ENCODE results near the gene GRB2. TPM values are rescaled to one million over a fixed set of nuclear protein-coding genes. Genes with fewer than 3 reads are reported as not detected.

Gene GRB2
- total RNA-seq, 6 donors from 2014 or later = 103 to 168 (median 151) TPM

GRCh38 chr17:75269844-75270217 is 135.6 kb downstream of the GRB2 start:
- DNase-seq (no peak), ATAC-seq (ENCODE audit: low FRiP score in 2 of 2) (no peak)
- H3K36me3 ChIP-seq = peaks cover 7 to 27% (median 24%) of the 10 kb centered on the region in 4 donors
- H3K27ac ChIP-seq = peak overlapping the region; percentile 95 to 99 (median 96)
- H3K4me1 ChIP-seq = peaks cover 13 to 47% (median 26%) of the 10 kb centered on the region in 4 donors
- TF ChIP-seq POLR2A (IDR thresholded peaks at IDR 0.05) (no peak), POLR2AphosphoS5 (IDR thresholded peaks at IDR 0.05) (no peak), EP300 (IDR thresholded peaks at IDR 0.05) (no peak)
- TF ChIP-seq, protein P1, sequence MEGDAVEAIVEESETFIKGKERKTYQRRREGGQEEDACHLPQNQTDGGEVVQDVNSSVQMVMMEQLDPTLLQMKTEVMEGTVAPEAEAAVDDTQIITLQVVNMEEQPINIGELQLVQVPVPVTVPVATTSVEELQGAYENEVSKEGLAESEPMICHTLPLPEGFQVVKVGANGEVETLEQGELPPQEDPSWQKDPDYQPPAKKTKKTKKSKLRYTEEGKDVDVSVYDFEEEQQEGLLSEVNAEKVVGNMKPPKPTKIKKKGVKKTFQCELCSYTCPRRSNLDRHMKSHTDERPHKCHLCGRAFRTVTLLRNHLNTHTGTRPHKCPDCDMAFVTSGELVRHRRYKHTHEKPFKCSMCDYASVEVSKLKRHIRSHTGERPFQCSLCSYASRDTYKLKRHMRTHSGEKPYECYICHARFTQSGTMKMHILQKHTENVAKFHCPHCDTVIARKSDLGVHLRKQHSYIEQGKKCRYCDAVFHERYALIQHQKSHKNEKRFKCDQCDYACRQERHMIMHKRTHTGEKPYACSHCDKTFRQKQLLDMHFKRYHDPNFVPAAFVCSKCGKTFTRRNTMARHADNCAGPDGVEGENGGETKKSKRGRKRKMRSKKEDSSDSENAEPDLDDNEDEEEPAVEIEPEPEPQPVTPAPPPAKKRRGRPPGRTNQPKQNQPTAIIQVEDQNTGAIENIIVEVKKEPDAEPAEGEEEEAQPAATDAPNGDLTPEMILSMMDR (IDR thresholded peaks at IDR 0.05) = no peak
- H3K4me3 ChIP-seq = peak overlapping the region; percentile 84 to 98 (median 92)
- H3K9me3 ChIP-seq = no peaks in the 10 kb centered on the region
- WGBS, 2 donors = 21 to 29% methylated on average over 5 to 6 of the region's 6 CpGs
- no peaks in the 10 kb centered on the region for H3K27me3 ChIP-seq

Small RNA genes within 50 kb of the gene (small RNA-seq; reads per million reads assigned to genes)
- gene MIR3678 (0.20 to 0.55 (median 0.27) reads per million in 4 donors), gene RF00019 (0 reads per million in 4 donors), gene RNU6-938P (0 reads per million in 4 donors)

Other genes starting within 250 kb of the GRB2 start
- gene SUMO2, start 222.7 kb downstream of the GRB2 start, total RNA-seq = 100 to 1,000 TPM in 2 of 6 donors, 10 to 100 TPM in 4; 19.9 to 343 (median 64.9) TPM
- 10 to 100 TPM; 21.7 to 69.1 (median 43.5) TPM for gene NUP85, start 200.0 kb downstream of the GRB2 start, total RNA-seq
- gene GGA3, start 144.1 kb downstream of the GRB2 start, total RNA-seq = 100 to 1,000 TPM in 2 of 6 donors, 10 to 100 TPM in 4; 32.3 to 139 (median 55.4) TPM
- gene MRPS7, start 143.8 kb downstream of the GRB2 start, total RNA-seq = 10 to 100 TPM; 23.7 to 56.7 (median 36.9) TPM
- 10 to 100 TPM; 19.9 to 42.8 (median 36.2) TPM for gene MIF4GD, start 134.4 kb downstream of the GRB2 start, total RNA-seq
- 10 to 100 TPM; 21.9 to 37.0 (median 23.9) TPM for gene SLC25A19, start 116.2 kb downstream of the GRB2 start, total RNA-seq
- 100 to 1,000 TPM in 2 of 6 donors, 10 to 100 TPM in 4; 62.3 to 320 (median 90.5) TPM for gene TMEM94, start 51.0 kb upstream of the GRB2 start, total RNA-seq
- gene CASKIN2, start 109.9 kb upstream of the GRB2 start, total RNA-seq = 100 to 1,000 TPM in 1 of 6 donors, 10 to 100 TPM in 5; 24.1 to 113 (median 48.5) TPM
- 100 to 1,000 TPM in 2 of 6 donors, 10 to 100 TPM in 4; 19.5 to 125 (median 31.3) TPM for gene TSEN54, start 110.8 kb upstream of the GRB2 start, total RNA-seq
- 100 to 1,000 TPM; 113 to 256 (median 175) TPM for gene LLGL2, start 120.0 kb upstream of the GRB2 start, total RNA-seq
- 100 to 1,000 TPM in 4 of 6 donors, 10 to 100 TPM in 2; 89.8 to 592 (median 183) TPM for gene MYO15B, start 182.1 kb upstream of the GRB2 start, total RNA-seq
- 1 to 10 TPM; 1.9 to 7.3 (median 3.3) TPM for gene SMIM5, start 227.8 kb upstream of the GRB2 start, total RNA-seq

All from upper lobe of left lung (tissue), 6 donors.